Kidney (tissue), 14 donors: ENCODE results near the gene DLG4. TPM values are rescaled to one million over a fixed set of nuclear protein-coding genes. Genes with fewer than 3 reads are reported as not detected.
A peak's percentile ranks its signal among the peaks of the same experiment; 100 is the strongest.

Experiments used
- DNase-seq, 5 donors: peaks; one replicate each; pipeline ENCODE4 v3.0.0-alpha.2; 2013 to 2020
- FAIRE-seq: peaks from 2 replicates; lab custom pipeline; 2012; peaks lifted over from hg19 to GRCh38; lab: Jason Lieb, UNC
- H3K27ac ChIP-seq, 2 donors: one replicate each; pipeline ENCODE4 v1.7.0; 2013; ENCODE audit warnings: low read depth in 2 of 2, low read length in 2 of 2, inconsistent platforms in 1 of 2
- H3K27me3 ChIP-seq: one replicate; pipeline ENCODE4 v1.7.1; 2013; ENCODE audit warnings: low read length, inconsistent platforms; ENCODE audit not compliant: control insufficient read depth, insufficient read depth
- H3K36me3 ChIP-seq, 3 donors: one replicate each; pipeline versions ENCODE4 v1.7.0 to v1.7.1; 2013; ENCODE audit warnings: low read length in 3 of 3, control low read depth in 1 of 3, inconsistent platforms in 1 of 3; ENCODE audit not compliant: insufficient read depth in 3 of 3, control insufficient read depth in 2 of 3
- H3K4me1 ChIP-seq, 3 donors: one replicate each; pipeline versions ENCODE4 v1.7.0 to v1.7.1; 2013; ENCODE audit warnings: low read length in 3 of 3, inconsistent platforms in 1 of 3, low read depth in 1 of 3; ENCODE audit not compliant: control insufficient read depth in 2 of 3, insufficient read depth in 2 of 3
- H3K4me3 ChIP-seq, 3 donors: one replicate each; pipeline versions ENCODE4 v1.7.0 to v1.8.1; 2013; ENCODE audit warnings: low read length in 3 of 3, control low read depth in 1 of 3, inconsistent platforms in 1 of 3
- H3K9ac ChIP-seq, 3 donors: one replicate each; pipeline versions ENCODE4 v1.7.0 to v1.7.1; 2013; ENCODE audit warnings: low read length in 3 of 3, control low read depth in 1 of 3, inconsistent platforms in 1 of 3
- H3K9me3 ChIP-seq, 3 donors: one replicate each; pipeline versions ENCODE4 v1.7.0 to v1.7.1; 2013; ENCODE audit warnings: low read length in 3 of 3, control low read depth in 1 of 3, inconsistent platforms in 1 of 3; ENCODE audit not compliant: control insufficient read depth in 2 of 3, insufficient read depth in 1 of 3
- intact Hi-C: fragments of 100-400 bp; cut with DNase I; formaldehyde crosslinking; loops from one replicate; pipeline ENCODE4 v1.11.1; 2022
- polyA plus RNA-seq: library from polyadenylated mRNA; stranded (reverse); fragments of 350-450 nt; fragmentation: Illumina TruSeq; extraction: RNeasy Lipid Tissue Mini Kit (QIAGEN cat#74804); gene quantifications from one replicate; pipeline ENCODE4 v1.2.3, GENCODE V29; 2014; ENCODE audit warnings: low read depth, low replicate concordance; ENCODE audit not compliant: insufficient read depth
- total RNA-seq: library from RNA; stranded (reverse); fragmentation: NEBNext Ultra II Directional; extraction: Animal tissue kit (Norgen Biotek cat#: 25700); gene quantifications from one replicate; pipeline ENCODE4 v1.2.1, GENCODE V29; 2021
- TF ChIP-seq, protein P1 (sequence below): IDR thresholded peaks from 3 replicates; pipeline ENCODE4 v1.5.1; 2012; ENCODE audit warnings: mild to moderate bottlenecking, moderate library complexity, borderline replicate concordance; ENCODE audit not compliant: insufficient read depth; ENCODE audit errors: extremely low read depth
- donor health status: control.
- donor health status: control.
- donor health status: control.
- donor health status: control.
- donor health status: control.
- donor health status: DM: yes; HTN: yes; CAD: no.
- donor health status: Normal renal cell carcinoma (clear cell type).

The DLG4 gene
- total and polyA plus RNA-seq, 2 donors from 2014 or later: 6.6 to 18.9 TPM

GRCh38 chr17:7215136-7215638 lies 4.4 kb downstream of the DLG4 start:
- H3K9me3 ChIP-seq: no peaks in the 10 kb centered on the region
- peaks cover 7 to 27% (median 26%) of the 10 kb centered on the region in 3 donors for H3K4me1 ChIP-seq
- FAIRE-seq (no peak), DNase-seq (peak in 1 of 5 donors; percentile 69)
- H3K4me3 ChIP-seq: peak overlapping the region; percentile 46 to 84 (median 57)
- no peaks in the 10 kb centered on the region for H3K27me3 ChIP-seq
- intact Hi-C loops: no loop called here
- TF ChIP-seq, protein P1, sequence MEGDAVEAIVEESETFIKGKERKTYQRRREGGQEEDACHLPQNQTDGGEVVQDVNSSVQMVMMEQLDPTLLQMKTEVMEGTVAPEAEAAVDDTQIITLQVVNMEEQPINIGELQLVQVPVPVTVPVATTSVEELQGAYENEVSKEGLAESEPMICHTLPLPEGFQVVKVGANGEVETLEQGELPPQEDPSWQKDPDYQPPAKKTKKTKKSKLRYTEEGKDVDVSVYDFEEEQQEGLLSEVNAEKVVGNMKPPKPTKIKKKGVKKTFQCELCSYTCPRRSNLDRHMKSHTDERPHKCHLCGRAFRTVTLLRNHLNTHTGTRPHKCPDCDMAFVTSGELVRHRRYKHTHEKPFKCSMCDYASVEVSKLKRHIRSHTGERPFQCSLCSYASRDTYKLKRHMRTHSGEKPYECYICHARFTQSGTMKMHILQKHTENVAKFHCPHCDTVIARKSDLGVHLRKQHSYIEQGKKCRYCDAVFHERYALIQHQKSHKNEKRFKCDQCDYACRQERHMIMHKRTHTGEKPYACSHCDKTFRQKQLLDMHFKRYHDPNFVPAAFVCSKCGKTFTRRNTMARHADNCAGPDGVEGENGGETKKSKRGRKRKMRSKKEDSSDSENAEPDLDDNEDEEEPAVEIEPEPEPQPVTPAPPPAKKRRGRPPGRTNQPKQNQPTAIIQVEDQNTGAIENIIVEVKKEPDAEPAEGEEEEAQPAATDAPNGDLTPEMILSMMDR: no peak
- H3K36me3 ChIP-seq: no peaks in the 10 kb centered on the region
- peak overlapping the region in 1 of 2 donors; percentile 84 for H3K27ac ChIP-seq
- no peak overlapping the region for H3K9ac ChIP-seq

GRCh38 chr17:7214300-7215135 lies 5.1 kb downstream of the DLG4 start:
- H3K27ac ChIP-seq: peak overlapping the region; percentile 81 to 84
- H3K27me3 ChIP-seq: no peaks in the 10 kb centered on the region
- intact Hi-C loops: no loop called here
- peak overlapping the region in 2 of 3 donors; percentile 49 to 61 for H3K9ac ChIP-seq
- FAIRE-seq: peak; percentile 52
- peak; percentile 100 for DNase-seq
- TF ChIP-seq, protein P1: peak; percentile 31
- no peaks in the 10 kb centered on the region for H3K36me3 ChIP-seq
- peak overlapping the region; percentile 50 to 84 (median 57) for H3K4me3 ChIP-seq
- no peaks in the 10 kb centered on the region for H3K9me3 ChIP-seq
- peaks cover 7 to 27% (median 25%) of the 10 kb centered on the region in 3 donors for H3K4me1 ChIP-seq

DNA sequence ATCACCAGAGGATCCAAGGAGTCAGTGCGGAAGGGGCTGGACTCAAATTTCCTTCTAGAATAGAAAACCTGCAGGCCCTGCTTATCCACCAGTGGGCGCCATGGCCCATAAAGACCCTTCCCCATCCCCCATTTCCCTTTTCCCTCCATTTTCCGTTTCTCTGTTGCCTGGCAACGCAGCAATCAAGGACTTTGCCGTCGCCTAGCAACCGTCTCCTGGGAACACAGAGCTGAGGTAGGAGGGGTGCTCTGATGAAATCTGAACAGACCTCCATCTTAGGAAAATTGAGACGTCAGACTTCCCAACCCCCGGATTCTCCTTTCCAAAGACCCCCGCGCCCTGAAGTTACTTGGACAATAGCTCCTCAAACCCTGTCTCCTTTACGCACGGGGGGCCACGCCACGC lies 5.7 kb downstream of the DLG4 start:
- peak overlapping the region; percentile 81 to 84 for H3K27ac ChIP-seq
- TF ChIP-seq, protein P1: no peak
- FAIRE-seq (no peak), DNase-seq (peak in 3 of 5 donors; percentile 96 to 98 (median 98))
- H3K9ac ChIP-seq: peak overlapping the region in 1 of 3 donors; percentile 34
- no peaks in the 10 kb centered on the region for H3K27me3 ChIP-seq
- H3K9me3 ChIP-seq: no peaks in the 10 kb centered on the region
- H3K4me3 ChIP-seq: peak overlapping the region; percentile 50 to 69 (median 57)
- H3K4me1 ChIP-seq: peaks cover 4 to 21% (median 20%) of the 10 kb centered on the region in 3 donors
- no peaks in the 10 kb centered on the region for H3K36me3 ChIP-seq
- intact Hi-C loops: no loop called here
